ENCODE results near the gene LPP.

LPP gene

GRCh38 chr3:188905547-188905946 is 751.6 kb downstream of the LPP start:
- DNase-seq = no peak

GRCh38 chr3:188906236-188906635 is 752.3 kb downstream of the LPP start:
- DNase-seq = no peak

- DNase-seq = no peak
Observed at GRCh38 chr3:188908002-188908850, 754.3 kb downstream of the LPP start.

- DNase-seq = no peak
Observed at GRCh38 chr3:188911026-188911850, 757.3 kb downstream of the LPP start.

- DNase-seq = no peak
Observed at GRCh38 chr3:188913084-188913483, 759.1 kb downstream of the LPP start.

GRCh38 chr3:188914552-188914951 is 760.6 kb downstream of the LPP start:
- no peak for DNase-seq

GRCh38 chr3:188915127-188915526 is 761.2 kb downstream of the LPP start:
- DNase-seq = no peak

- DNase-seq = no peak
Observed at GRCh38 chr3:188916934-188917401, 763.0 kb downstream of the LPP start.

GRCh38 chr3:188918093-188918492 is 764.1 kb downstream of the LPP start:
- no peak for DNase-seq

- no peak for DNase-seq
Observed at GRCh38 chr3:188923671-188924070, 769.7 kb downstream of the LPP start.

- DNase-seq = no peak
Observed at GRCh38 chr3:188925376-188925775, 771.4 kb downstream of the LPP start.

- DNase-seq = no peak
Observed at GRCh38 chr3:188926111-188926510, 772.2 kb downstream of the LPP start.

GRCh38 chr3:188926741-188927511 is 773.0 kb downstream of the LPP start:
- DNase-seq = no peak

- DNase-seq = no peak
Observed at GRCh38 chr3:188927971-188928370, 774.0 kb downstream of the LPP start.

GRCh38 chr3:188929137-188929536 is 775.2 kb downstream of the LPP start:
- DNase-seq = no peak

- DNase-seq = no peak
Observed at GRCh38 chr3:188931036-188931435, 777.1 kb downstream of the LPP start.

- DNase-seq = no peak
Observed at GRCh38 chr3:188931531-188931930, 777.6 kb downstream of the LPP start.

GRCh38 chr3:188934989-188935388 is 781.0 kb downstream of the LPP start:
- no peak for DNase-seq

GRCh38 chr3:188936597-188937107 is 782.7 kb downstream of the LPP start:
- DNase-seq = no peak

GRCh38 chr3:188937389-188937788 is 783.4 kb downstream of the LPP start:
- no peak for DNase-seq

- DNase-seq = no peak
Observed at GRCh38 chr3:188938999-188939398, 785.0 kb downstream of the LPP start.

- no peak for DNase-seq
Observed at GRCh38 chr3:188939814-188940572, 786.0 kb downstream of the LPP start.

All from KG1 (cell line).